Measurements from ENCODE around the gene RASL11B. TPM values are rescaled to one million over a fixed set of nuclear protein-coding genes. Genes with fewer than 3 reads are reported as not detected.

The RASL11B gene
- total and polyA plus RNA-seq, 9 of the 15 experiments (the other 6 are each of a cell fraction or from before 2014, with no cell fraction given) = 0.24 to 1.5 (median 0.53) TPM

GRCh38 chr4:52841682-52842456 lies 20.2 kb upstream of the RASL11B start:
- no peak overlapping the region for H3K4me3 ChIP-seq
- H3K9me3 ChIP-seq (replicated peaks; ENCODE audit: control insufficient read depth, insufficient read depth, low read depth, low read length) = no peaks in the 10 kb centered on the region
- peaks cover 17 to 44% of the 10 kb centered on the region in 2 experiments; a peak in 4 of 5 replicates for H3K27me3 ChIP-seq (ENCODE audit: control insufficient read depth in 2 of 2, insufficient read depth in 2 of 2, low read length in 2 of 2)
- FAIRE-seq = no peak
- in situ Hi-C loops (cut with MboI) (no loop called here), intact Hi-C loops (cut with micrococcal nuclease) (no loop called here)
- 5% methylated on average over 18 of the region's 18 CpGs for WGBS (ENCODE audit: insufficient coverage, low coverage, missing lambda C conversion rate)
- no peak overlapping the region for H3K4me2 ChIP-seq (ENCODE audit: insufficient read depth, low read length)
- no TSS peak for BruUV-seq (replicated peaks)
- H4K20me1 ChIP-seq (replicated peaks; ENCODE audit: control insufficient read depth, insufficient read depth, low read length) = no peaks in the 10 kb centered on the region
- H3K9ac ChIP-seq (ENCODE audit: insufficient read depth in 1 of 2, low read depth in 2 of 2, low read length in 2 of 2) = no peak overlapping the region
- no peaks in the 10 kb centered on the region for H3K9me1 ChIP-seq (ENCODE audit: control insufficient read depth, insufficient read depth, low read length)
- H3K4me1 ChIP-seq (replicated peaks in 1 of 2; ENCODE audit: control insufficient read depth in 2 of 2, insufficient read depth in 2 of 2, low read length in 2 of 2) = no peaks in the 10 kb centered on the region; a peak in 1 of 5 replicates
- no peak for TF ChIP-seq GATA2 (CRISPR knock-in tag; IDR thresholded peaks at IDR 0.05)
- no peak for TF ChIP-seq ZBTB9 (CRISPR knock-in tag; IDR thresholded peaks at IDR 0.05)
- no peak for TF ChIP-seq MXI1 (IDR thresholded peaks at IDR 0.05; ENCODE audit: low read depth, low read length)
- no peak for TF ChIP-seq SMARCB1 (IDR thresholded peaks at IDR 0.05; ENCODE audit: insufficient read length, low read depth)
- TF ChIP-seq THRB (CRISPR knock-in tag; conservative IDR thresholded peaks at IDR 0.05) = no peak
- no peak for TF ChIP-seq ZFP30 (CRISPR knock-in tag; IDR thresholded peaks at IDR 0.05; ENCODE audit: borderline replicate concordance)
- no peak for TF ChIP-seq PHTF2 (CRISPR knock-in tag; IDR thresholded peaks at IDR 0.05)
- no peak overlapping the region for H3K27ac ChIP-seq (ENCODE audit: extremely low read depth, low read depth, low read length)
- ChIA-PET CTCF (ENCODE audit: low intra/inter-chr PET ratio) (no interaction called here), POLR2A (no interaction called here)
- H3K79me2 ChIP-seq (ENCODE audit: control insufficient read depth, insufficient read depth, low read length) = no peaks in the 10 kb centered on the region
- no peak for ATAC-seq
- DNase-seq (ENCODE audit: extremely low read depth in 1 of 4, low spot score in 3 of 4) = no peak
- H3K36me3 ChIP-seq (ENCODE audit: control insufficient read depth, insufficient read depth, low read length) = no peaks in the 10 kb centered on the region
- H2AFZ ChIP-seq (ENCODE audit: low read depth, low read length) = no peak overlapping the region

All from K562 (cell line).